ENCODE data around the gene REV1.

- TF ChIP-seq CTCF (IDR thresholded peaks at IDR 0.05) = no peak
- TF ChIP-seq EZH2 (IDR thresholded peaks at IDR 0.05) = no peak
Observed at GRCh38 chr2:99484205-99484604, 5.6 kb downstream of the REV1 start.
